Endodermal cell (in vitro differentiated cells): ENCODE data around the gene CACNG4. TPM values are rescaled to one million over a fixed set of nuclear protein-coding genes. Genes with fewer than 3 reads are reported as not detected.

ENCODE experiments used
- DNase-seq: peaks from one replicate; pipeline ENCODE4 v3.0.0-alpha.2; 2017
- H3K27ac ChIP-seq: 2 replicates; pipeline ENCODE4 v1.5.1; 2013; ENCODE audit warnings: mild to moderate bottlenecking, low read depth, low read length, moderate library complexity
- H3K27me3 ChIP-seq: 2 replicates; pipeline ENCODE4 v1.6.1; 2013; ENCODE audit warnings: mild to moderate bottlenecking, low read length, moderate library complexity; ENCODE audit not compliant: insufficient read depth, control insufficient read depth, poor library complexity, severe bottlenecking
- H3K36me3 ChIP-seq: 2 replicates; pipeline ENCODE4 v1.7.0; 2013; ENCODE audit warnings: mild to moderate bottlenecking, low read length, moderate library complexity; ENCODE audit not compliant: control insufficient read depth, insufficient read depth
- H3K4me1 ChIP-seq: one replicate; pipeline ENCODE4 v1.7.0; 2013; ENCODE audit warnings: low read length; ENCODE audit not compliant: control insufficient read depth, insufficient read depth
- H3K4me3 ChIP-seq: 2 replicates; pipeline ENCODE4 v1.5.1; 2013; ENCODE audit warnings: mild to moderate bottlenecking, low read length, moderate library complexity
- H3K9ac ChIP-seq: 2 replicates; pipeline ENCODE4 v1.6.1; 2013; ENCODE audit warnings: mild to moderate bottlenecking, low read length, moderate library complexity; ENCODE audit not compliant: poor library complexity, severe bottlenecking; ENCODE audit errors: extremely low read depth
- H3K9me3 ChIP-seq: 2 replicates; pipeline ENCODE4 v1.6.1; 2013; ENCODE audit warnings: mild to moderate bottlenecking, low read length, moderate library complexity; ENCODE audit not compliant: control insufficient read depth
- H3K27ac Mint-ChIP-seq: 2 replicates; pipeline ENCODE4 v1.8.0; 2020; ENCODE audit warnings: mixed read lengths
- H3K27me3 Mint-ChIP-seq: 2 replicates; pipeline ENCODE4 v1.8.0; 2021; ENCODE audit warnings: mild to moderate bottlenecking, mixed read lengths; ENCODE audit not compliant: insufficient read depth
- H3K36me3 Mint-ChIP-seq: 2 replicates; pipeline ENCODE4 v1.8.0; 2020; ENCODE audit warnings: low read depth, mixed read lengths
- H3K4me1 Mint-ChIP-seq: 2 replicates; pipeline ENCODE4 v1.8.0; 2020; ENCODE audit warnings: mixed read lengths
- H3K4me3 Mint-ChIP-seq: 2 replicates; pipeline ENCODE4 v1.8.0; 2020; ENCODE audit warnings: mild to moderate bottlenecking, moderate library complexity, mixed read lengths
- H3K9me3 Mint-ChIP-seq: 2 replicates; pipeline ENCODE4 v1.8.0; 2020; ENCODE audit warnings: mild to moderate bottlenecking, mixed read lengths
- CTCF ChIP-seq: fragments of 200-600 bp; sonication (generic); conservative IDR thresholded peaks from 2 replicates; pipeline ENCODE4 v1.5.0; 2021; ENCODE audit warnings: antibody characterized with exemption, mild to moderate bottlenecking
- WGBS, 2 experiments: methylation state at CpG; one replicate each; pipeline versions ENCODE4 v1.1.5 to v1.1.7; 2013; ENCODE audit warnings: missing lambda C conversion rate in 2 of 2, mixed read lengths in 1 of 2; ENCODE audit not compliant: insufficient coverage in 1 of 2, insufficient read length in 1 of 2; 5-methylcytosine and 5-hydroxymethylcytosine counted together
- total RNA-seq, 2 donors: library from RNA; stranded (reverse); fragmentation: NEBNext Ultra II Directional in 1 of 2; extraction: Animal tissue kit (Norgen Biotek cat#: 25700) in 1 of 2; gene quantifications; 2 replicates in 1 of 2; 3 replicates in 1 of 2; pipeline ENCODE4 v1.2.1, GENCODE V29; 2021

The CACNG4 gene
- total RNA-seq, 2 donors from 2014 or later = 0.22 to 1.3 TPM

GRCh38 chr17:66928949-66929348, 35.6 kb upstream of the CACNG4 start:
- Mint-ChIP-seq H3K4me1 (peaks cover 2% of the 10 kb centered on the region), H3K4me3 (no peak overlapping the region), H3K27ac (no peak overlapping the region), H3K36me3 (no peaks in the 10 kb centered on the region), H3K9me3 (peaks cover 1% of the 10 kb centered on the region), H3K27me3 (peaks cover 6% of the 10 kb centered on the region)
- Histone ChIP-seq H3K4me3 (no peak overlapping the region), H3K9ac (no peak overlapping the region), H3K36me3 (no peaks in the 10 kb centered on the region), H3K27me3 (no peaks in the 10 kb centered on the region), H3K9me3 (no peaks in the 10 kb centered on the region), H3K4me1 (no peaks in the 10 kb centered on the region), H3K27ac (no peak overlapping the region)
- DNase-seq = peak; percentile 30
- WGBS, 2 experiments = 90 to 100% methylated on average over 1 to 5 of the region's 5 CpGs
- TF ChIP-seq CTCF = no peak

GRCh38 chr17:66929591-66929990, 34.9 kb upstream of the CACNG4 start:
- Mint-ChIP-seq H3K4me1 (no peaks in the 10 kb centered on the region), H3K36me3 (no peaks in the 10 kb centered on the region), H3K4me3 (no peak overlapping the region), H3K27me3 (peaks cover 6% of the 10 kb centered on the region), H3K9me3 (peaks cover 5% of the 10 kb centered on the region), H3K27ac (no peak overlapping the region)
- Histone ChIP-seq H3K4me3 (no peak overlapping the region), H3K9me3 (no peaks in the 10 kb centered on the region), H3K9ac (no peak overlapping the region), H3K36me3 (no peaks in the 10 kb centered on the region), H3K4me1 (no peaks in the 10 kb centered on the region), H3K27me3 (no peaks in the 10 kb centered on the region), H3K27ac (no peak overlapping the region)
- 67% methylated on average over 1 of the region's 1 CpG; no CpG with 5 or more reads in 1 of the 2 experiments for WGBS, 2 experiments
- no peak for TF ChIP-seq CTCF
- peak; percentile 25 for DNase-seq

DNA sequence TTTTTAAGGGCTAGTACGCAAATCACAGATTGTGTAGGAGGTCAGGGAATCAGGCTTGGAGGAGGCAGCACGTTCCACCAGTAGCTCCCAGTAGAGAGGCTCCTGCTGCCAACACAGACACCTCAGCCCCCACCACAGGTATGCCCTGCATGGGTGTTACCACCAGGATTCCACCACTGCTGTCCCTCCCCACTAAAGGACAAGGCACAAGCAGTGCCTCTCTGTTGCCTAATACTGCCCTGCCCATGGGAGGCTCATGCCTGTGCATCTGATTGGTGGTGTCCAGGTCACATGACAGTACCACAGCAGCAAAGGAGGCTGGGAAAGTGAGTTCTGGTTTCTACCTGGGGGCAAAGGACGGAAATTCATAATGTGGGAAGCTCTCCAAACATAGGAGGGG, 33.6 kb upstream of the CACNG4 start:
- peak; percentile 70 for DNase-seq
- no peak overlapping the region for H3K9ac ChIP-seq
- WGBS, 2 experiments = 50 to 87% methylated on average over 1 to 3 of the region's 3 CpGs

More for the DNA sequence above, 33.6 kb upstream of the CACNG4 start:
- H3K27ac ChIP-seq = no peak overlapping the region
- peaks cover 6% of the 10 kb centered on the region for H3K27me3 Mint-ChIP-seq
- H3K27ac Mint-ChIP-seq = no peak overlapping the region
- no peaks in the 10 kb centered on the region for H3K36me3 Mint-ChIP-seq
- H3K4me3 ChIP-seq = no peak overlapping the region
- H3K9me3 Mint-ChIP-seq = peaks cover 15% of the 10 kb centered on the region
- no peak for TF ChIP-seq CTCF
- no peaks in the 10 kb centered on the region for H3K4me1 Mint-ChIP-seq
- no peak overlapping the region for H3K4me3 Mint-ChIP-seq
- no peaks in the 10 kb centered on the region for H3K27me3 ChIP-seq
- H3K36me3 ChIP-seq = no peaks in the 10 kb centered on the region
- no peaks in the 10 kb centered on the region for H3K4me1 ChIP-seq
- no peaks in the 10 kb centered on the region for H3K9me3 ChIP-seq
